Thyroid gland (tissue), 4 donors: Measurements from ENCODE around the gene PSMD12.

Source experiments
- POLR2A ChIP-seq, 2 donors: fragments of 450-650 bp; IDR thresholded peaks; one replicate each; pipeline ENCODE4 v1.6.1; 2017; ENCODE audit warnings: antibody characterized with exemption in 2 of 2, mild to moderate bottlenecking in 2 of 2, moderate library complexity in 1 of 2
- TF ChIP-seq, protein P1 (sequence below), 6 experiments: fragments of 200-600 bp in 3 of 6; fragments of 450-650 bp in 3 of 6; sonication (generic) in 3 of 6; IDR thresholded peaks; one replicate each; pipeline ENCODE4 v1.5.1; 2016 to 2019; ENCODE audit warnings: antibody characterized with exemption in 6 of 6, mild to moderate bottlenecking in 2 of 6, inconsistent platforms in 1 of 6, moderate library complexity in 1 of 6

GRCh38 chr17:67343237-67343636 is 23.1 kb downstream of the PSMD12 start:
- TF ChIP-seq, protein P1, sequence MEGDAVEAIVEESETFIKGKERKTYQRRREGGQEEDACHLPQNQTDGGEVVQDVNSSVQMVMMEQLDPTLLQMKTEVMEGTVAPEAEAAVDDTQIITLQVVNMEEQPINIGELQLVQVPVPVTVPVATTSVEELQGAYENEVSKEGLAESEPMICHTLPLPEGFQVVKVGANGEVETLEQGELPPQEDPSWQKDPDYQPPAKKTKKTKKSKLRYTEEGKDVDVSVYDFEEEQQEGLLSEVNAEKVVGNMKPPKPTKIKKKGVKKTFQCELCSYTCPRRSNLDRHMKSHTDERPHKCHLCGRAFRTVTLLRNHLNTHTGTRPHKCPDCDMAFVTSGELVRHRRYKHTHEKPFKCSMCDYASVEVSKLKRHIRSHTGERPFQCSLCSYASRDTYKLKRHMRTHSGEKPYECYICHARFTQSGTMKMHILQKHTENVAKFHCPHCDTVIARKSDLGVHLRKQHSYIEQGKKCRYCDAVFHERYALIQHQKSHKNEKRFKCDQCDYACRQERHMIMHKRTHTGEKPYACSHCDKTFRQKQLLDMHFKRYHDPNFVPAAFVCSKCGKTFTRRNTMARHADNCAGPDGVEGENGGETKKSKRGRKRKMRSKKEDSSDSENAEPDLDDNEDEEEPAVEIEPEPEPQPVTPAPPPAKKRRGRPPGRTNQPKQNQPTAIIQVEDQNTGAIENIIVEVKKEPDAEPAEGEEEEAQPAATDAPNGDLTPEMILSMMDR (IDR thresholded peaks at IDR 0.05), result no peak
- no peak for TF ChIP-seq POLR2A (IDR thresholded peaks at IDR 0.05)
